Stimulated activated CD4-positive, alpha-beta T cell treated with anti-CD3 and anti-CD28 coated beads, Interleukin-4, amount 100 ng/mL, for 1 hour (primary cell): ENCODE data around the gene GRIK3.

Experiments
- DNase-seq: peaks from one replicate; pipeline ENCODE4 v3.0.0-alpha.2; 2020

Gene GRIK3

GRCh38 chr1:36871146-36871971 is 163.0 kb downstream of the GRIK3 start:
- DNase-seq: no peak

DNA sequence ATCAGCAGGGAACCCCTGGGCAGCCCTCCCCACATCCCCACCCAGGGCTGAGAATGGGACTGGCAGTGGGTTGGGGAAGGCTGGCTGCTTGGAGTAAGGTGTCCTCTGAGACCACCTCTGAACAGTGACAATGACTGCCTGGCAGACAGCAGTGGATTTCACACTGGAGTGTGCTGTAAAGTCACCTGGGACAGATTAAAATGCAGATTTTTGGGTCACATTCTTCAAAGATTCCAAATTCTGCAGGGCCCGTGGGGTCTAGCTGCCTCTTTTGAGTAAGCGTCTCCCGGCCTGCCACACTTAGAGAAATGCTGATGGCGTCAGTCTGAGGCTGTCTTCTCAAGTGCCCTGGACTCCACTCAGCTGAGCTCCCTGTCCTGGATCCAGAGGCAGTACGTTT is 164.5 kb downstream of the GRIK3 start:
- no peak for DNase-seq

- no peak for DNase-seq
Measured at GRCh38 chr1:36869054-36869453, 165.3 kb downstream of the GRIK3 start.

DNA sequence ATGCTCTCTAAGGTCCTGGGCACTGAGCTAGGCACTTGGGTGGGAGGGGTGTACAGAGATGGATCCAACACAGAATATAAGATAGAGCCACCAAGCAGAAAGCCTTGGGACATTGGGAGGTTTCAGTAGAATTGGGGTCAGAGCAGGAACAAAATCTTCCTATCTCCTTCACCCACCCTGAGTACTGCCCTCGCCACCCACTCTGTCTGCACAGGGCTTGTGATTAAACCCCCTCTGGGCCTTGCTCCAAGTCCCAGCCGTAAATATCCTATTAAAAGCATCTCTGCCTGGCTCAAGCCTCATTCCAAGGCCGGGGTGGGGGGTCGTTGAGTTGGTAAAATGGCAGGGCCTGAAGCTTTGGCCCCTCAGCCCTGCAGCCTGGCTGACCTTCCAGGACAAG is 166.7 kb downstream of the GRIK3 start:
- DNase-seq: no peak

DNA sequence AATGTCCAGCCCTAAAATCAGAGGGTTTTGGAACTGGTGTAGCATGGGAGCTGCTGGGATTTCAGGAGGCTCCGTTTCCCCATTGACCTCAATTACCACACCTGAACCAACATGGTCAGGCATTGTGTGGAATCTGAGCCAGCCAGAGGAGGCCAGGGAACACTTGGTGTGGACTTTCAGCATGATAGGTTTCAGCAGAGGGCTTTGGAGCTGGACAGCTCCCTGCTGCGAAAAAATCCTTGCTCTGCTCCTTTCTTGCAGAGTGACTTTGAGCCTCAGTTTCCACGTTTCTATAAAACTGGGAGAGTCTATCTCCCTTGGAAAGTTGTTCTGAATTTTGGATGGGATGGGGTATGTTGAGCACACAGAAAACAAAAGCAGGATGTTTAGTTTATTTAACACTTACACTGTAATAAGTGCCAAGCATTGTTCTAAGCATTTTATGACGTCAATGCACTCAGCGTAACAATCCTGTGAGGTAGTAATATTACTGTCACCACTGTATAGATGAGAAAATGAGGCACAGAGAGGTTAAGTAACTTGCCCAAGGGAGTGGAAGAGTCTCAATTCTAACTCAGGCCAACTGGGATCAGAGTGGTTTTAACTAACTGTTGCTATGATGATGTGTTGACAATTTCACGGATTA is 168.0 kb downstream of the GRIK3 start:
- no peak for DNase-seq

- no peak for DNase-seq
Measured at GRCh38 chr1:36865602-36865900, 168.8 kb downstream of the GRIK3 start.

- no peak for DNase-seq
Measured at GRCh38 chr1:36864823-36865601, 169.3 kb downstream of the GRIK3 start.

DNA sequence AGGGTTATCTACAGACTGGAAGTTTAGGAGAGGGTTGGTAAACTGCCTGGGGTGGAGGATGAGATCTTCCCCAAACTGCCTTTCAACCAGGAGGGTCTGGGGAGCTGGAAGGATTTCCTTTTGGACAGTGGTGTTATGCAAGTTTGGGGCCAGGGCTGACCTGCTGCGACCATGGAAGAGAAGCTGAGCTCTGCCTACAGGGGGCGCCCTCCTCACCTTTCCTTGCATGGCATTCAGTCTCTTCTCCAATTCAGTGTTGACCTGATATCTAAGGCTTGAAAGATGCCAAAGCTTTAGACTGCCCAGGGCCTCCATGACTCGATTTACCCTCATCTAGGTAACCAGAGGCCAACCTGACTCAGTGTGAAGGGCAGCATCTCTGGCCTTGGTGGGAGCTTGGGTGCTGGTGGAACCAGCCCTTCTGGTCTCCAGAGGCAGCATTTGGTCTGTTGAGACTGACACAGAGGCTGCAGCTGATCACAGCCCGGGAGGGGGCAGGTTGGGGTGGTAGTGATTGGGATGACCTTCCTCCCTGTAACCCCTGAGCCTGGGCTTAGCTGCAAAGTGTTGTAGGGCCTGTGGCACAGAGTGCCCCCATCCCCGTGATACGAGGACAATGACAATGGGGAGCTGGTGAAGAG is 170.0 kb downstream of the GRIK3 start:
- peak; percentile 8 for DNase-seq

DNA sequence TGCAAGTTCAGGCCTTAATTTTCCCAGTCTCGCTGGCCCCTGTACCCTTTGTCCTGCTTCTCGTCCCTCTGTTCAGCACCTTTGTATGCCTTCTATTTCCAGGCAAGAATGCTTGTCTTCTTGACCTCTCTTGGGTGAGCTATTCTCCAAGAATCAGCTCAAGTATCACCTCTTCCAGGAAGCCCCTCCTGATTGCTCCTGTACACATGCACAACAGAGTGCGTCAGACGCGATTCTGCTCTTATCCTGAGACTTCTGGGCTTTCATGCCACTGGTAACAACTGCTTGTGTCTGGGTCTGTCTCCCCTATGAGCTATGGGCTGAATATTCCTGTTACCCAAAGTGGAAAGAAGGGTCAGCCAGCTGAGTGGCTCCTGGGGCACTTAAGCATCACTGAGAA is 170.8 kb downstream of the GRIK3 start:
- DNase-seq: no peak

GRCh38 chr1:36863061-36863460 is 171.3 kb downstream of the GRIK3 start:
- DNase-seq: no peak

DNA sequence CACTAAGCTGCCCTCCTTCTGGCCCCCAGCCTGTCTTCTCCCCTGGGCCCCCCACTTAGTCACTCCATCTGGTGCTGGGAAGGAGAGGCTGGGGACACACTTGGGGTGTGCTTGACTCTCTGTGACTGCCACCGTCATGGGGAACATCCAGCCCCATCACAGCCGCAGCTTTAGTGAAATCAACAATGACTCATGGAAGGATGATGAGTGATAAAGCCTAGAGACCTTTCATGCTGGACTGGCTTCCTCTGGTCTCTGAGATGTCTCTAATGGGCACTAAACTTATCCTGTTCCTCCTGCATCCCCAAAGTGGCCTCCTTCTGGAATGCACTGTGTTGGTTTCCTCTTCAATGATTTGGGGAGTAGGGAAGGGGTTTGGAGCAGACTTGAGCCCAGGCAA is 172.9 kb downstream of the GRIK3 start:
- DNase-seq: no peak

GRCh38 chr1:36859926-36860325 is 174.4 kb downstream of the GRIK3 start:
- no peak for DNase-seq

- DNase-seq: no peak
Measured at GRCh38 chr1:36858981-36859380, 175.3 kb downstream of the GRIK3 start.

DNA sequence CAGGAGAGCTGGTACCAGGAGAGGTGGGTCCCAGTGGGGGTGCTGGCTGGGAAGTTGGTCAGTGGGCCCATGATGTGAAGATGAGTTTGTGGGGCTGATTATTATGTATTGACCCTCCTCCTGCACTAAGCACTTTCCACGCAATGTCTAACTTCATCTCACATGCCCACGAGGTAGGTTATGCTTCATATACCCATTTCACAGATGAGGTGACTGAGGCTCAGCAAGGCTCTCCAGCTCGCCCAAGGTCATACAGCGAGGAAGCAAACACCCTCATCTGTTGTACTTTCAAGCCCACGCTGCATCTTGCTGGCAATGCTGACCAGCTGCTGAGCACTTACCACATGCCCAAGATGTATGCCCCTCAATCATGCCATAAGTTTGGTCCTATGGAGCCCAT is 175.8 kb downstream of the GRIK3 start:
- no peak for DNase-seq

GRCh38 chr1:36857754-36858153 is 176.6 kb downstream of the GRIK3 start:
- DNase-seq: no peak

DNA sequence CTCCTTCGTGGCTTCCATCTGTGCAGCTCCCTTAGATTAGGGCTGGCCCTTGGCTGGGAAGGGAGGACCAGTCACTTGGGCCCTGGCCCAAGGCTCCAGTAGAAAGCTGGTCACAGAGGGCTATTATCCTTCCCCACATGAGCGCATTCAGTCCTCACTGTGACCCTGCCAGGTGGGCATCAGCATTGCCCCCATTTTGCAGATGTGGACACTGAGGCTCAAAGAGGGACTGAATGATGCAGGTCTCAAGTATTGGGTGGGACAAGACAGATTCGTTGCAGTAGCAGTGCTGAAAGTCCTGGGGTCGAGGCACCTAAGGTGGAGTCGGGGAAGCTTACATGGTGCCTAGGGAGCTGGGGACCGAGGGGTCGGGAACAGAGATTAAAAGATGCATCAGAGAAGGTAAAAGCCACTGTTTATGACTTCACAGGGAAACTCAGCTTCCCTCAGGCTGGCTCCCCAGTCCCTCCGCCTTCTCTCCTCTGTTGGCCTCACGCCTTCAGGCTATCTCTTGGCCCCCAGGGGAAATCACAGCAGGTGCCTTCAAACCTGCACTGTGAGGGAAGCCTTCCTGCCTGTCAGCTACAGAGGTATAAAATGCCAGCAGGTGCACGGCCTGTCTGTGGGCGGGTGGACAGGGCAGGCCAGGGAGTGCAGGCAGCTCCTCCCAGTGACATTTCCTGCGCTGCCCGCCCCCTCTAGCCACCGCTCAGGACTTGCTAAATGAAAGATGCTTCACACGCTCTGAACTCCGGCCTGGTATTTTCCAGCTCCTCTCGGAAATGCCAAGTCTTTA is 178.4 kb downstream of the GRIK3 start:
- DNase-seq: no peak

DNA sequence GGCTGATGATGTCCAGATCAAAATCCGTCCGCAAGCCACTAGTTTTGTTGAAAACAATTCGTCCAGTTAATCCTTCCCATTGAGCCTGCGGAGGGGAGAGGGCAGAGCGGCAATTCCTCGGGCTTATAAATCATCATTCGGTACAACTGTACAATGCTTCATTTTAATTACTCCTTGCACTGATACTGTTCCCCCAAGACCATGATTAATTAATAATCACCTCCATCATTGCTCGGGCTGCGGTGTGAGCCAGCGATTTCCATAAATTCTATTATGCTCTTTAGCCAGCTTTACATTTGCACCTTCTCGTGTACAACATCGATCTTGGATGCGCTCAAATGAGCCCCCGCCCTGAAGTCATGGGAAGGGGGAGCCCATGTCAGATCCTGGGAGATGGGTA is 180.7 kb downstream of the GRIK3 start:
- DNase-seq: no peak

- no peak for DNase-seq
Measured at GRCh38 chr1:36852586-36852985, 181.7 kb downstream of the GRIK3 start.

DNA sequence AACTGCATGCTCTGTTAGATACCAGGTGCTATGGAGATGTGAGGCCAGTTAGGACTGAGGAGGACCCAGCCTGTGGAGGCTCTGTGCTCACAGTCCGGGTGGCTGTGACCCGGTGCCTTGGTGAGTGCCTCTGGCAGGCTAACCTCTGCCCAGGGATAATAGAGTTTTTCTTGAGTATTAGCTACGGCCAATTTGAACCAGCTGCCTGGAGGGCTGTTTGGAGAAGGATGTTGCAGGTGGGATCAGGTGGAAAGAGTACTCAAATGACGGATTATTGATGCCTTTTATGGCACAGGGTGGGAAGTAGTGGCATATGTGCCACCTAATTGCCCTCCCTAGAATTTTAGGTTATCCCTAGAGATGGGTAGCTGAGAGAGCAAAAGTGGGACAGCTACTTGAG is 182.7 kb downstream of the GRIK3 start:
- no peak for DNase-seq

- DNase-seq: no peak
Measured at GRCh38 chr1:36851087-36851486, 183.2 kb downstream of the GRIK3 start.

DNA sequence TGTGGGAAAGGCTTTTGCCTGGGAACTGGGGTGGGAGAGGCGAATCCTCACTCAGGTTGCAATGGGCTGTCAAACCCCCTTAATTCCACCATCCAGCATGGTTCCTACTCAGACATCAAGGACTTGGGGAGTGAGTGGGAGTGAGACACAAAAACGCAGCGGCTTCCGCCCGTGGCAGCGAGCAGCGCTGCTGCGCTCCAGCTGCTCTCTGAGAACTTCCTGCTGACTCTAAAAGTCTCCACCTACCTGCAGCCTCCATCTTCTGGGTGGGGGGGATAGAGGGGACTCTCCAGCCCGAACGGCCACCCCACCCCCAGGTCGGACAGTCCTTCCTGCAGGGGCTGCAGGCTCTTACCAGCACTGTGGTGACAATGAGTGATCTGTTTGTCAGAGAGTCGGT is 184.4 kb downstream of the GRIK3 start:
- DNase-seq: no peak

- DNase-seq: no peak
Measured at GRCh38 chr1:36847761-36848160, 186.6 kb downstream of the GRIK3 start.

GRCh38 chr1:36847186-36847585 is 187.1 kb downstream of the GRIK3 start:
- no peak for DNase-seq
